ENCODE measurements around the gene RAB6B.
A peak's percentile ranks its signal among the peaks of the same experiment; 100 is the strongest.

The RAB6B gene

DNA sequence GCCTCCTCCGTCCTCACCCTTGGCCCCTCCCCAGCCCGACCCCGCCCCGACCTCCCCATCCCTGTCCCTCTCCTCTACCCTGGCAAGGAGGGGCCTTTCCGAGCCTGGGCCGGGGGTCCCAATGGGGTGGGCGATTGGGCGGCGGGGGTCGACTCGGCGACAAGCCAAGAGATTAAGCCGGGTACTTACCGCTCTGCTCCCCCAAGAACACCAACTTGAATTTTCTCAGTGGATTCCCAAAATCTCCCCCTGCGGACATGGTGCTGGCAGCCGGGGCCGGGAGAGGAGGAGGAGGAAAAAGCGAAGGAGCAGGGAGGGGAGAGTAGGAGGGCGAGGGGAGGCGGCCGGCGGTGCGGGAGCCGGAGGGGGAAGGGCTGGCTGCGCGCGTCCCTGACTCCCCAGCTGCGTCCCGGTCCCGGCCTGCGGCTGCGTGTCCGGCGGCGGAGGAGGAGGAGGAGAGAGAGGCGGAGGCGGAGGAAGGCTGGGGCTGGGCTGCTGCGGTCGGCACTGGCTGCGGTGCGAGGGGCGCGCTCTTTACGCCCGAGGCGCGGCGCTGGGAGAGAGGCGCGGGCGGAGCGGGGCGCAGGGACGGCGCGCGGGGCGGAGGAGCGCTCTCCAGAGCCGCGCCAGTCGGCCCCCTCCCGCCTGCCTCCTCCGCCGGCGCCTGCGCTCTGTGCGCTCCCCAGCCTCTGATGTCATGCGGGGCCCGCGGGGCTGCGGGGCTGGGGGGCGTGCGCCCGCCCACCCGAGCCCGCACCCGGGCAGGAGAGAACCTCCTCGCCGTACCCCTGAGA lies at the start of gene RAB6B:
Gene RAB6B (minus strand): TSS at position 675 of the 794 bp plus-strand sequence. CDS start 416 bp downstream, at position 259.
- H3K4me3 ChIP-seq (ENCODE audit: low read depth in 1 of 5, low read length in 5 of 5) = peak within 1 kb of the TSS; percentile 59 to 86 (median 68)
- peaks cover 0 to 7% (median 0%) of the 10 kb centered on the region in 5 donors for H3K27me3 ChIP-seq (ENCODE audit: control insufficient read depth in 5 of 5, insufficient read depth in 4 of 5, low read length in 5 of 5)
- no peaks in the 10 kb centered on the region for H3K36me3 ChIP-seq (ENCODE audit: control insufficient read depth in 5 of 5, insufficient read depth in 5 of 5, low read length in 5 of 5)
- peak within 1 kb of the TSS in 4 of 5 donors; percentile 39 to 78 (median 57) for H3K9ac ChIP-seq (ENCODE audit: low read length in 5 of 5)
- no peak within 1 kb of the TSS for H3K27ac ChIP-seq (ENCODE audit: low read depth, low read length)
- no peaks in the 10 kb centered on the region for H3K9me3 ChIP-seq (ENCODE audit: control insufficient read depth in 5 of 5, low read length in 5 of 5)
- peaks cover 0 to 24% (median 23%) of the 10 kb centered on the region in 5 donors for H3K4me1 ChIP-seq (ENCODE audit: control insufficient read depth in 5 of 5, insufficient read depth in 5 of 5, low read length in 5 of 5)

DNA sequence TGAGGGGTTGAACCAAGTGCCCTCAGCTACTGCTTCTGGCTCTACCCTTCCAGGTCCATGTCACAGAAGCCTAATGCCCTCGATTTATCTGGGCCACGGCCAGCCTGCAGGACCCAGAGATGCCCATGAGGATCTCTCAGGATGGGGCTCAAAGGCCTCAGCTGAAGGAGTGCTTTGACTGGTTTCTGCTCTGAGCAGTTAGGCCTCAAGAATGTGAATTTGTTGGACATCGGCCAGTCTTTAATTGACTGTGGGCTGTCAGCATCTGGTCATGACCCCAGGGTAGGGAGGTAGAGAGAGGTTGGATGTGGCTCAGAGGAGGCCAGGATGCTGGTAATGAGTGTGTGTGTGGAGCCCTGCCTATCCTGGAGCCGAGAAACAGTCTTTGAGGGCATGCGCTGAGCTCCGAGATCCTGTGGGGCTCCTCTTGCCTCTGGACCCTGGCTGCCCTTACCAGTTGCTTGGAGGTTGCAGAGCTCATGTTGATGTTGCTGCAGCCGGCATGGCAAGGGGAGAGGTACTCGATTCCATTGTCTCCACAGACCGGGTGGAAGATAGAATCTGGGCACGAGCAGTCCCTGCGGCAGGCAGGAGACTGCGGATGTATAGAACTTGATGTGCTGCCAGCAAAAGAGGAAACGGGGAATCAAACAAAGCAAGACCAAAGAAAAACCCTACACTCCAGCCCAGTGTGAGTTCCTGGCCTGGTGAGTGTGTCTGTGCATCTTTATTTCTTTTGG lies 49.1 kb upstream of the RAB6B start:
- no peaks in the 10 kb centered on the region for H3K27me3 ChIP-seq (ENCODE audit: control insufficient read depth in 5 of 5, insufficient read depth in 4 of 5, low read length in 5 of 5)
- no peaks in the 10 kb centered on the region for H3K9me3 ChIP-seq (ENCODE audit: control insufficient read depth in 5 of 5, low read length in 5 of 5)
- H3K4me3 ChIP-seq (ENCODE audit: low read depth in 1 of 5, low read length in 5 of 5) = no peak overlapping the region
- H3K4me1 ChIP-seq (ENCODE audit: control insufficient read depth in 5 of 5, insufficient read depth in 5 of 5, low read length in 5 of 5) = peaks cover 6 to 58% (median 14%) of the 10 kb centered on the region in 5 donors
- H3K36me3 ChIP-seq (ENCODE audit: control insufficient read depth in 5 of 5, insufficient read depth in 5 of 5, low read length in 5 of 5) = no peaks in the 10 kb centered on the region
- no peak overlapping the region for H3K27ac ChIP-seq (ENCODE audit: low read depth, low read length)
- no peak overlapping the region for H3K9ac ChIP-seq (ENCODE audit: low read length in 5 of 5)

DNA sequence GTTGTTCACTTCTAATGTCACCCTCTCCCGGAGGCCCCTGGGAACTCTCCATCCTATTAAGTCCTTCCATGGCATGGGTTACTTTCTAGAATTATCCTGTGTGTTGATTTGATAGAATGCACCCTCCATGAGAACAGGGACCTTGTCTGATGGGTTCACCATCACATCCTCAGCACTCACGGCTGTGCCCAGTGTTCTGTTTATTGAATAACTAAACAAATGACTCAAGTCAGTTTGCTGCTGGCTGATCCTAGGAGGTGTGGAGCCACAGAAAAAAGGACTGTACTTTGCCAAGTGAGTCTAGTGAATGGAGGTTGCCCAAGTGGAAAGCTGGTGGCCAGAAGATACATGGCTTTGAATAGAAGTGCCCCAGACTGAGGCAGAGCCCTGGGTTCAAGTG lies 48.5 kb upstream of the RAB6B start:
- peaks cover 6 to 54% (median 14%) of the 10 kb centered on the region in 5 donors for H3K4me1 ChIP-seq (ENCODE audit: control insufficient read depth in 5 of 5, insufficient read depth in 5 of 5, low read length in 5 of 5)
- no peak overlapping the region for H3K27ac ChIP-seq (ENCODE audit: low read depth, low read length)
- H3K4me3 ChIP-seq (ENCODE audit: low read depth in 1 of 5, low read length in 5 of 5) = no peak overlapping the region

DNA sequence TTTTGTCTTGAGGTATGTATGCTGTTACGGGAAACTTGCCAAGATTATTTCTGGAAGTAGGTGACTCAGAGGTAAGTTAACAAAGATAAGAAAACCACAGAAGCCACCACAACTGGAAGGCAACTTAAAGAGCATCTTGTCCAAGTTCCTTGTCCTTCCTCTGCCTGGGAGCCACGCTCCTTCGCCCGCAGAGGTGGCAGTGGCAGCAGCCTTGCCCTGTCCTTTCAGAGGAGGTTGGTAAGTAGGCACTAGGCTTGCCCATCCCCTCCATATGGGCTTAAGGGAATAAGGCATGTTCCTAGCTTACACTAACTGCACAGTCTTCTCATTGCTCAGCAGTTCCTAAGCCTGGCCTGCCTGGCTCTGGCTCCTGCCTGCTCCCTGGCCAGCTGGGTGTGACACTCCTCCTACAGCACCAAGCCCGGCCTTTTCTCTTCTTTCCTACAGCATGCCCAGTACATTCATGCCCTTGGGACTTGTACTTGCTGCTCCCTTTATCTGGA lies 48.0 kb upstream of the RAB6B start:
- no peaks in the 10 kb centered on the region for H3K36me3 ChIP-seq (ENCODE audit: control insufficient read depth in 5 of 5, insufficient read depth in 5 of 5, low read length in 5 of 5)
- no peaks in the 10 kb centered on the region for H3K27me3 ChIP-seq (ENCODE audit: control insufficient read depth in 5 of 5, insufficient read depth in 4 of 5, low read length in 5 of 5)
- H3K4me1 ChIP-seq (ENCODE audit: control insufficient read depth in 5 of 5, insufficient read depth in 5 of 5, low read length in 5 of 5) = peaks cover 6 to 49% (median 14%) of the 10 kb centered on the region in 5 donors
- H3K9ac ChIP-seq (ENCODE audit: low read length in 5 of 5) = no peak overlapping the region
- no peak overlapping the region for H3K27ac ChIP-seq (ENCODE audit: low read depth, low read length)
- H3K4me3 ChIP-seq (ENCODE audit: low read depth in 1 of 5, low read length in 5 of 5) = no peak overlapping the region
- no peaks in the 10 kb centered on the region for H3K9me3 ChIP-seq (ENCODE audit: control insufficient read depth in 5 of 5, low read length in 5 of 5)

More for the DNA sequence above, 48.5 kb upstream of the RAB6B start:
- Histone ChIP-seq H3K36me3 (ENCODE audit: control insufficient read depth in 5 of 5, insufficient read depth in 5 of 5, low read length in 5 of 5) (no peaks in the 10 kb centered on the region), H3K27me3 (ENCODE audit: control insufficient read depth in 5 of 5, insufficient read depth in 4 of 5, low read length in 5 of 5) (no peaks in the 10 kb centered on the region), H3K9me3 (ENCODE audit: control insufficient read depth in 5 of 5, low read length in 5 of 5) (no peaks in the 10 kb centered on the region), H3K9ac (ENCODE audit: low read length in 5 of 5) (no peak overlapping the region)

DNA sequence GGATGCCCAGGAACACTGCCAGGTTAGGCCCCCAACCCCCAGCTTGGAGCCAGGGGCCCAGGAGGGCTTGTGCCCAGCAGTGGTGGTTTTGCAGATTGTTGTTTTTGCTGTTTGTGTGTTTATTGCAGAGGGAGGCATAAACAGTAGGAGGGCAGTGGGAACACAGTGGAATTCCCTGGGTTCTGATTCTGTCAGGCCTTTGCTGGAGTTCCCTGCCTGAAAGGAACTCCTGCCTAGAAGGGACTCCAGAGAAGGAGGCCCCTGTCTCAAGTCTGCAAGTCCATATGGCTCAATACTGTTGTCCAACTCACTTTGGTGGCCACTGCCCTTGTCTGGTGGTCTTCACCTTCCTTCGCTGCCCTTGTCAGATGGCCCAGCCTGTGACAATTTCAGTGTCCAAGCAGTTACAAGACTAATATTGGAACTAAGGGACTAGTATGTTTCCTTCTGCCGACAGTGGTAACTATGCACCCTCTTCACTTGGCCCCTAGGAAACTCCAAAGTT lies 47.4 kb upstream of the RAB6B start:
- H3K4me1 ChIP-seq (ENCODE audit: control insufficient read depth in 5 of 5, insufficient read depth in 5 of 5, low read length in 5 of 5) = peaks cover 5 to 43% (median 14%) of the 10 kb centered on the region in 5 donors

DNA sequence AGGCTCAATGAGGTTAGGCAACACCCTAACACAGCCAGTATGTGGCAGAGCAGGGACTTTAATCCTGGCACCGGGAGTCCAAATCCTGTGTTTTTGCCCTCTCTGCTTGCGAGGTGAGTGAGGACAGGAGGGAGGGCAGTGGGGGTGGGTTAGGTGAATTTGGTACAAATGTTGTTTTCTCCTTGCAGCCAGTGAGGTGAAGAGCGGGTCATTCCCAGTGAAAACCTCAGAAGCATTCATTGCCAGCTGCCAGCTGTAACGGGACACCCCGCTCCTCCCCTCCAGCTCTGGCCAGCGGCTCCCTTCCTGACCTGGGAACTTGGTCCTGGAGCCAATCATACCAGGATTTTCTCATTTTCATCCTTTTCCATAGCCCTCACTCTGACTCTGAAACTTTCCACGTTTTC lies 45.7 kb upstream of the RAB6B start:
- Histone ChIP-seq H3K27me3 (ENCODE audit: control insufficient read depth in 5 of 5, insufficient read depth in 4 of 5, low read length in 5 of 5) (no peaks in the 10 kb centered on the region), H3K9ac (ENCODE audit: low read length in 5 of 5) (no peak overlapping the region), H3K27ac (ENCODE audit: low read depth, low read length) (no peak overlapping the region), H3K36me3 (ENCODE audit: control insufficient read depth in 5 of 5, insufficient read depth in 5 of 5, low read length in 5 of 5) (no peaks in the 10 kb centered on the region), H3K4me3 (ENCODE audit: low read depth in 1 of 5, low read length in 5 of 5) (no peak overlapping the region), H3K4me1 (ENCODE audit: control insufficient read depth in 5 of 5, insufficient read depth in 5 of 5, low read length in 5 of 5) (peaks cover 4 to 37% (median 19%) of the 10 kb centered on the region in 5 donors), H3K9me3 (ENCODE audit: control insufficient read depth in 5 of 5, low read length in 5 of 5) (no peaks in the 10 kb centered on the region)

More for the DNA sequence above, 47.4 kb upstream of the RAB6B start:
- no peaks in the 10 kb centered on the region for H3K36me3 ChIP-seq (ENCODE audit: control insufficient read depth in 5 of 5, insufficient read depth in 5 of 5, low read length in 5 of 5)
- no peak overlapping the region for H3K4me3 ChIP-seq (ENCODE audit: low read depth in 1 of 5, low read length in 5 of 5)
- H3K9me3 ChIP-seq (ENCODE audit: control insufficient read depth in 5 of 5, low read length in 5 of 5) = no peaks in the 10 kb centered on the region
- H3K9ac ChIP-seq (ENCODE audit: low read length in 5 of 5) = no peak overlapping the region
- H3K27me3 ChIP-seq (ENCODE audit: control insufficient read depth in 5 of 5, insufficient read depth in 4 of 5, low read length in 5 of 5) = no peaks in the 10 kb centered on the region
- H3K27ac ChIP-seq (ENCODE audit: low read depth, low read length) = no peak overlapping the region

DNA sequence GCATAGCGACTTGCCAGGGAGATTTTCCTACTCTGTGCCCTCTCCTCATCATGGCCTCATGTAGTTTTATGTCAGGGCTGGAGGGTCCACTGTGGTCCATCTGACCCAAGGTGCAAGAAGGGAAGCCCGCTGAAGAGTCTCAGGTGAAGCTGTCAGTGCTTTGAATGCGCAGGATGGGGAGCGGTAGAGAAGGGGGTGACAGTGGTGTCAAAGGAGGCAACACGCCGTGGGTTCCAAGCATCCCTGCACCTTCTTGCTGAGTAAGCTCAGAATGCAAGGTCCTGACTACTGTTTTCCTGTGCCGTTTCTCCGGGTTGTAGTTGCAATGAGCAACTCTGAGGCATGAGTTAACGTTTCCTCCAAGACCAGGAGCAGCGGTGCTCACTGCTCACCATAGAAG lies 44.9 kb upstream of the RAB6B start:
- H3K4me3 ChIP-seq (ENCODE audit: low read depth in 1 of 5, low read length in 5 of 5) = no peak overlapping the region

DNA sequence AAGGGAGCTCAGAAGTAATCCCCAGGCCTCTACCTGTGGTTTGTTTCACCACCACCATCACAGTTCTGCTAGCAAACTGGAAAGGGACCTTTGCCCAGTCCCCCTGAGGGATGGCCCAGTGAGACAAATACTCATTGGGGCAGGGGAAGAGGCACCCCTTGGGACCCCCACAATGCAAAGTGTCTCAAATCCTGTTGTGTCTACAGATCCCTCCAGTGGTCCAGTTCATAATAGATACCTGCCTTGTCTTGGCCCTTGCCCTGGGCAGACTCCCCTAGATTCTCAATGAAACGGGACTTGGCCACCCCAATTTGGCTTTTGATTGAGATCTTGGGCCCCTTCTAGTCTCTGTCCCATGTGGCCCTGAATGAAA lies 43.8 kb upstream of the RAB6B start:
- H3K9ac ChIP-seq (ENCODE audit: low read length in 5 of 5) = no peak overlapping the region
- H3K36me3 ChIP-seq (ENCODE audit: control insufficient read depth in 5 of 5, insufficient read depth in 5 of 5, low read length in 5 of 5) = no peaks in the 10 kb centered on the region
- H3K4me3 ChIP-seq (ENCODE audit: low read depth in 1 of 5, low read length in 5 of 5) = no peak overlapping the region
- peaks cover 3 to 17% (median 15%) of the 10 kb centered on the region in 5 donors for H3K4me1 ChIP-seq (ENCODE audit: control insufficient read depth in 5 of 5, insufficient read depth in 5 of 5, low read length in 5 of 5)
- no peaks in the 10 kb centered on the region for H3K9me3 ChIP-seq (ENCODE audit: control insufficient read depth in 5 of 5, low read length in 5 of 5)
- no peaks in the 10 kb centered on the region for H3K27me3 ChIP-seq (ENCODE audit: control insufficient read depth in 5 of 5, insufficient read depth in 4 of 5, low read length in 5 of 5)
- no peak overlapping the region for H3K27ac ChIP-seq (ENCODE audit: low read depth, low read length)

More for the DNA sequence above, 44.9 kb upstream of the RAB6B start:
- peaks cover 3 to 28% (median 19%) of the 10 kb centered on the region in 5 donors for H3K4me1 ChIP-seq (ENCODE audit: control insufficient read depth in 5 of 5, insufficient read depth in 5 of 5, low read length in 5 of 5)
- H3K36me3 ChIP-seq (ENCODE audit: control insufficient read depth in 5 of 5, insufficient read depth in 5 of 5, low read length in 5 of 5) = no peaks in the 10 kb centered on the region
- H3K27me3 ChIP-seq (ENCODE audit: control insufficient read depth in 5 of 5, insufficient read depth in 4 of 5, low read length in 5 of 5) = no peaks in the 10 kb centered on the region
- H3K9ac ChIP-seq (ENCODE audit: low read length in 5 of 5) = no peak overlapping the region
- H3K9me3 ChIP-seq (ENCODE audit: control insufficient read depth in 5 of 5, low read length in 5 of 5) = no peaks in the 10 kb centered on the region
- no peak overlapping the region for H3K27ac ChIP-seq (ENCODE audit: low read depth, low read length)

DNA sequence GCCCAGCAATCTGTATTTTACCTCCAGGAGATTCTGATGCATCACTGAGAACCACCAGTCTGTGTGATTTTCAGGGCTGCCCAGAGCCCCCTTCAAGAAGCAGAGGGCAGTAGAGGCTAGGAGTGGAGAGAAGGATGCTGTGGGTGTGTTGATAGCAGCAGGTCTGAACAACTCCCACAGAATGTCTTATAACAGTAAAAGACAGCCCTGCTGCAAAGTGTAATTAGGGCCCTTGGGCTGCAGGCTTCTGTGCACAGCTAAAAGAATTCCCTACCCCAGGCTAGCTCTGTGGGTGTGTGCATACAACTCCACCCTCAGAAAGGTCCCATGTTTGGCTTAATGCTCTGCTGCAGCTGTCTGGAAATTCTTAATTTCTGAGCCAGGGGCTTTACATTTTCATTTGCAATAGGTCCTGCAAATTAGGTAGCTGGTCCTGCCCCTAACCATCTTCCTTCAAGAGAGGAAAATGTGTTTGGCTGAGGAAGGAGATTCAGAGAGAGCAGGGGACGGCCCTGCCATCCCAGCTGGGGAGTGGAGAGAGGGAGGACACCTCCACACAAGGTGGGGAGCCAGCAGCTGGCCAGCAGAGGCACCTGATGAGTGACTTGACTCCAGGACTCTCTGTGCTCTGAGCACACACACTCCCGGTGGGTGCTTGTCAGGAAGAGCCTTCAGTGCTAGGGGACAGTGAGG lies 43.2 kb upstream of the RAB6B start:
- Histone ChIP-seq H3K9ac (ENCODE audit: low read length in 5 of 5) (no peak overlapping the region), H3K9me3 (ENCODE audit: control insufficient read depth in 5 of 5, low read length in 5 of 5) (no peaks in the 10 kb centered on the region), H3K27ac (ENCODE audit: low read depth, low read length) (no peak overlapping the region), H3K27me3 (ENCODE audit: control insufficient read depth in 5 of 5, insufficient read depth in 4 of 5, low read length in 5 of 5) (no peaks in the 10 kb centered on the region), H3K4me3 (ENCODE audit: low read depth in 1 of 5, low read length in 5 of 5) (no peak overlapping the region), H3K4me1 (ENCODE audit: control insufficient read depth in 5 of 5, insufficient read depth in 5 of 5, low read length in 5 of 5) (peaks cover 3 to 12% (median 10%) of the 10 kb centered on the region in 5 donors), H3K36me3 (ENCODE audit: control insufficient read depth in 5 of 5, insufficient read depth in 5 of 5, low read length in 5 of 5) (no peaks in the 10 kb centered on the region)
